Amygdala (tissue), 56 donors: ENCODE measurements around the gene COA6.

Source experiments
- DNase-seq, 56 donors: peaks; one replicate each; lab custom pipeline; 2025; lab: John Stamatoyannopoulos, UW

Gene COA6

GRCh38 chr1:234405676-234406075 lies 32.4 kb downstream of the COA6 start:
- no peak for DNase-seq

- no peak for DNase-seq
Observed at GRCh38 chr1:234406871-234407270, 33.6 kb downstream of the COA6 start.

GRCh38 chr1:234408757-234409156 lies 35.5 kb downstream of the COA6 start:
- no peak for DNase-seq

- DNase-seq, result no peak
Observed at GRCh38 chr1:234409328-234409727, 36.1 kb downstream of the COA6 start.

GRCh38 chr1:234412830-234413229 lies 39.6 kb downstream of the COA6 start:
- no peak for DNase-seq

GRCh38 chr1:234413485-234413884 lies 40.2 kb downstream of the COA6 start:
- no peak for DNase-seq

- DNase-seq, result peak in 1 of 56 donors; percentile 15
Observed at GRCh38 chr1:234413990-234414389, 40.7 kb downstream of the COA6 start.

- no peak for DNase-seq
Observed at GRCh38 chr1:234427950-234428646, 54.8 kb downstream of the COA6 start.

- DNase-seq, result no peak
Observed at GRCh38 chr1:234429434-234429806, 56.2 kb downstream of the COA6 start.

- no peak for DNase-seq
Observed at GRCh38 chr1:234430691-234431090, 57.4 kb downstream of the COA6 start.

- DNase-seq, result no peak
Observed at GRCh38 chr1:234431255-234431654, 58.0 kb downstream of the COA6 start.

GRCh38 chr1:234433563-234434285 lies 60.5 kb downstream of the COA6 start:
- DNase-seq, result no peak
